ENCODE measurements around the gene HSD11B2.

Gene HSD11B2

GRCh38 chr16:67430977-67431774 is at the start of gene HSD11B2:
TSS of gene HSD11B2 (plus strand) at chr16:67431121. CDS start at chr16:67431249, 128 bp downstream.
- no peak for DNase-seq (ENCODE audit: low spot score)

GRCh38 chr16:67383284-67383683 is 47.6 kb upstream of the HSD11B2 start:
- no peak for DNase-seq (ENCODE audit: low spot score)

GRCh38 chr16:67384778-67385510 is 46.0 kb upstream of the HSD11B2 start:
- no peak for DNase-seq (ENCODE audit: low spot score)

DNA sequence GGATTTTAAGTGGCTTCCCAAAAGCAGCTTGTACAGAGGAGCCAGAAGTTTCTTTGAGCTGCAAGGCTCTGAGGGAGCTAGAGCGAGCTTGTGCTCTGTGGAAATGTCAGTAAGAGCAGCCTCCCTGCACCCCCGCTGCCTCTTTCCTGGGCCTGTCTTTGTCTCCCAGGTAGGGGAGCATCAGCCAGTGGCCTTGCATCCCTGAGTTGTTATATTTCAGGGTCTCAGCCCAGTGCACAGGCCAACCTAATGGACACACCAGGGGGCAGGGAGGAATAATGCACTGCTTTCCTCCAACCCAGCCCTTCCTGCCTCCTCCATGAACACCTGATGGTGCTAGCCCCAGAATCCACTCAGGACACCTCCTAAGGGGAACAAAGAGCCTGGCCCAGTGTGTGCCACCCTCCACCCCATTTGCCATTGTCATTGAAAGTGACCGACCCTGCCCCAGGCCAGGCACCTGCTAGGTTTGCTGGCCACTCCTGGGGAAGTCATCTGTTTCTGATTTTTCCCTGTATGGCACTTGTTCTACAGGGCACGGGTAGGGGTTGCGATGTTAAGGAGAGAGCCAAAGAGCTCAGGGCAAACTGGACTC is 44.0 kb upstream of the HSD11B2 start:
- no peak for DNase-seq (ENCODE audit: low spot score)

GRCh38 chr16:67387479-67388079 is 43.3 kb upstream of the HSD11B2 start:
- no peak for DNase-seq (ENCODE audit: low spot score)

GRCh38 chr16:67388191-67388590 is 42.7 kb upstream of the HSD11B2 start:
- no peak for DNase-seq (ENCODE audit: low spot score)

DNA sequence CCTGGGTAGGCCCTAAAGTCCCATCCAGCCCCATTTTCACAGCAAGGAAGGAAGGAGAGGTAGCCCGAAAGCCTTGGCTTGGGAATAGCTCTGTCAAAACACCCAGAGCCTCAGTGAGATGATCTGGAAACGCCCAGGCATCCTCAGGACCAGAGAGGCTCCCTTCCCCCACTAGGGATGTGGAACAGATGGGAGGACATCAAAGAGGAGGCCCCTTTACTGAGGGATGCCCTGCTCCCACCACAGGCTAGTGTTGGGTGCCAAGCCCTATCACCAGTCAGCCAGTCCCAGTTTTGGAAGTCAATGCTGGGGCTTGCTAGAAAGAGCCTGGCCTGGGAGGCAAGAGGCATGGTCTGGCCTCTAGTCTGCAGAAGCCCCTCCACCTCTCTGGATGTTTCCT is 42.3 kb upstream of the HSD11B2 start:
- no peak for DNase-seq (ENCODE audit: low spot score)

DNA sequence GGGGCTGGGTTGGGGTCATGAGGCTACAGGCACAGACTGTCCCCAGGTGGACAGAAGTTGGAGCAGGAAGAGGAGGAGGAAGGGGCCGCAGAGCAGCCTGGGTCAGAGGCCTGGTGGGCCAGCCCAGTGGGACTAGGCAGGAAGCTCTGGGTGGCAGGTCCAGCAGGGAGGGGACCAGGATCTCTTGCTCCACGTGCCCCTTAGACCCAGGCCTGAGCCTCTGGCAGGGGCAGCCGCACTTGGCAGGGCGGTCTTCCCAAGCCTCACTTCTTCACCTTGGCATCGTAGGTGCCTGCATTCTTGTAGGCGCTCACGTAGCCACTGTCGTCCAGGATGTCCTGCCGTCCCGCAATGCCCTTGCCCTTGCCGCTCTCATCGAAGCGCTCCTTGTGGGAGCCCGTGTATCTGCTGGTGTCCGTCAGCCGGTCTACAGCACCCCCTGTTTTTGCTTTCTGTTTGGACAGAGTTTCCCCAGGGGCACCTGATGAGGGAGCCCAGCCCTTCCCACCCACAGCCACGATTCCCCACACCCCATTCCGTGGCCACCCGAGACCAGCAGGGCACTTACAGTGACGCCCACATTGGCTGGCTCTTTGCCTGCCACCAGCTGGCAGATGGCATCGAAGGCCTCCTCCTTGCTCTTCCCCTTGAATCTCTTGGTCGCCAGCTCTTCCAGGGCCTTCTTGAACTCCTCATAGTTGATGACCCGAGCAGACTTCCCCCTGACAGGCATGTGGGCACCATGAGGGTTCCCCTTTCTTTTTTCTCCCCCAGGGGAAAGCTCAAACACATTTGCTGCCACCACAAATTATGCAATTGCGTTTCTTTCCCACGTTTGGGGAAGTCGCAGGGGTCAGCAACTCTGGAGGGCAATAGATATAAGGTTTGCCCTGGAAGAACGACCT is 40.8 kb upstream of the HSD11B2 start:
- no peak for DNase-seq (ENCODE audit: low spot score)

GRCh38 chr16:67390816-67391423 is 40.0 kb upstream of the HSD11B2 start:
- no peak for DNase-seq (ENCODE audit: low spot score)

- no peak for DNase-seq (ENCODE audit: low spot score)
Measured at GRCh38 chr16:67391424-67392300, 39.3 kb upstream of the HSD11B2 start.

DNA sequence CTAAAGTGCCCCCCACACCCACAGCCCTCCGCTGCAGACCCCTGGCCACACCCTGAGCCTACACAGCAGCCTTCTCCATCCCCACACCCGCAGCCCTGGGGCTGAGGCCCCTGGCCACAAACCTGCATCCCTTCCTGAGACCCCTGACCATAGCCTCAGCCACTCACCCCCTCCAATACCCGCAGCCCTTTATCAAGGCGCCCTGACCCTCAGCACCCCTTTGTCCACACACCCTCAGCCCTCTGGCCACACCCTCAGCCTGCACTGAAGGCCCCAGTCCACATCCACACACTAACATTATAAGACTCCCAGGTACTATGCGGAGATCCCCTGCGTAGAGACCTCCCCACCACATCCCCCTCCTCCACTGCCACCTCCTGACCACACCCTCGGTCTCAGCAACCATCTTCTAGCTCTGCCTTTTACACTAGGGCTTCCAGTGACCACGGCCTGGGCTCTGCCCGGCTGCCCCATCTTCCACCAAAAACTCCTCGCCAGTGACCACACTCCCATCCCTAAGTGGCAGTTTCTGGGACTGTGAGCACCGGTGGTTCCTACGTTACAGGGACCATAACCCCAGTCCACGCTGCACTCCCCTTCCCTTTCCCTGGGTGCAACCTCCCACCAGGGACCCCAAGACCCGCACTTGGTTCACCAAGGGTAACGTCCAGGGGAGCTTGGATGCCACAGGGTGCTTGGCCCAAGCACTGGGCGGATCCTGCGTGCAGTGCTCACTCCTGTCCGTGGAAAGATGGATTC is 38.4 kb upstream of the HSD11B2 start:
- no peak for DNase-seq (ENCODE audit: low spot score)

- DNase-seq (ENCODE audit: low spot score): peak; percentile 50
Measured at GRCh38 chr16:67393111-67393787, 37.7 kb upstream of the HSD11B2 start, which contains the start of gene TPPP3. TSS of gene TPPP3 (minus strand) at chr16:67393498. CDS start at chr16:67391111, 2,387 bp downstream.

GRCh38 chr16:67393788-67394154 is 37.1 kb upstream of the HSD11B2 start:
- no peak for DNase-seq (ENCODE audit: low spot score)

DNA sequence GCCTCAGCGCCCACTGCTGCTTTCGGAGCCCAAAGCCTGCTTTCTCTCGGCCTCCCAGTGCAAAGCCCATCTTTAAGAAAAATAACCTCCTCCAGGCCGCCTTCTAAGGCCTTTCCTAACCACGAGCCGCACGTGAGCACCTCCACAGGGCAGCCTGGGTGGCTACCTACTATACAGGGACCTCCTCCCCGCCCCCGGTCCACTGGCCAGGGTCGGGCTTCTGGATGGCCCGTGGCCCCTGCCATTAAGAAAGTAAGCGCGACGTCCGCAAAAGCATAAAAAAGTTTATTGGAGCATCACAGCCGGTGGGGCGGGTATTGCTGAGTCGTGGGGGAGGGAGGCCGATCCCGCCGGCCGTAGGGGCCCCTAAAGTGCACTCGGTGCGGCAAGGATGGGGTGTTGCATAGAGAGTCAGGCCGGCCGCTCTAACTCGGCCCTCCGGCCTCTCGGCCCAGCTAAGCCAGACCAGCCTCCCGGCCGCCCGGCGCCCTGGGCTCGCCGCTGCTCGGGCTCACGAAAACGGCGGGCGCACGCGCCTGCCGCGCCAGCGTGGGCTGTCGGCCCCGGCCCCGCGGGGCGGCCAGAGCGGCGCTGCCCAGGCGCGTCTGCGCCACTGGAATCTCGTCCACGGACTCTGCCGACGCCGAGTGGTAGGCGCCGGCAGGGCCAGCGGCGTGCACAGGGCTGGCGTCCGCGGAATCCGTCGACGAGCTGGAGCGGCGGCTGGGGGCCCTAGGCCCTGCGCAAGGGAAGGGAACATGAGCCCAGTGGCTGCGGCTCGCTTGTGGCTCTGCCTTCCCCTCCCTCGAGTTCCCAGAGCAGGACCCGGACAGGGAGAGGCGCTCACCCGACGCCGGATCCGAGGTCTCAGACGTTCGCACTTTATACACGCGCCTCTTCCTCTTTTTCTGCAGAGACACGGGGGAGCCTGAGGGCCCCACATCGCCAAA is 36.5 kb upstream of the HSD11B2 start:
- DNase-seq (ENCODE audit: low spot score): no peak

DNA sequence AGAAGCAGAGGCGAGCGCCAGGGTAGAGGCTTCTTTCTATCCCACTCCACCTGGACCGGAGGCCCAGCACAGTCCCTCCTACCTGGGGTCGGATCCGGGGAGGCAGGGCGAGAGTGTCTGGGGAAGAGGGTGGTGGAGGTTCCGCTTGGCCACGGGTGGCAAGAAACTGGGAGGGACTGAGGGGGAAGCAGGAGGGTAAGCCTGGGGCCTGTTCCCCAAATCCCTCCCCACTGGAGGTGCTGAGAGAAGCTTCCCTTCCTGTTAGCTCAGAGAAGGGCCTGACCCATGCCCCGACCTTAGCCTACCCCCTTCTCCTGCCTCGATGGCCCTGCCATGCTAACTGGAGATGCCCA is 35.8 kb upstream of the HSD11B2 start:
- DNase-seq (ENCODE audit: low spot score): no peak

GRCh38 chr16:67395458-67396158 is 35.3 kb upstream of the HSD11B2 start:
- no peak for DNase-seq (ENCODE audit: low spot score)
